ENCODE data around the gene RNF17.

Gene RNF17

GRCh38 chr13:24763596-24764275 lies at the start of gene RNF17:
Gene RNF17 (plus strand): TSS chr13:24764169. CDS start chr13:24764204, 35 bp downstream.
- no peak for DNase-seq (ENCODE audit: low read depth)
- no peaks in the 10 kb centered on the region for H3K36me3 ChIP-seq (ENCODE audit: control insufficient read depth, insufficient read depth, low read length, severe bottlenecking)
- H3K4me3 ChIP-seq (ENCODE audit: low read length), result no peak within 1 kb of the TSS
- H3K9me3 ChIP-seq (ENCODE audit: control insufficient read depth, low read length), result no peaks in the 10 kb centered on the region
- no peaks in the 10 kb centered on the region for H3K4me1 ChIP-seq (ENCODE audit: control insufficient read depth, insufficient read depth, low read length)
- H3K27me3 ChIP-seq (replicated peaks; ENCODE audit: control insufficient read depth, insufficient read depth, low read length), result no peaks in the 10 kb centered on the region
- no peak within 1 kb of the TSS for H3K9ac ChIP-seq (ENCODE audit: low read length)

- Histone ChIP-seq H3K4me1 (ENCODE audit: control insufficient read depth, insufficient read depth, low read length) (peaks cover 10% of the 10 kb centered on the region), H3K9ac (ENCODE audit: low read length) (no peak overlapping the region), H3K4me3 (ENCODE audit: low read length) (no peak overlapping the region), H3K36me3 (ENCODE audit: control insufficient read depth, insufficient read depth, low read length, severe bottlenecking) (no peaks in the 10 kb centered on the region), H3K27me3 (replicated peaks; ENCODE audit: control insufficient read depth, insufficient read depth, low read length) (peaks cover 31% of the 10 kb centered on the region), H3K9me3 (ENCODE audit: control insufficient read depth, low read length) (no peaks in the 10 kb centered on the region)
- DNase-seq (ENCODE audit: low read depth), result no peak
Measured at GRCh38 chr13:24716011-24716410, 48.0 kb upstream of the RNF17 start.

- H3K27me3 ChIP-seq (replicated peaks; ENCODE audit: control insufficient read depth, insufficient read depth, low read length), result peaks cover 28% of the 10 kb centered on the region
- H3K9me3 ChIP-seq (ENCODE audit: control insufficient read depth, low read length), result no peaks in the 10 kb centered on the region
- H3K4me3 ChIP-seq (ENCODE audit: low read length), result no peak overlapping the region
- peaks cover 10% of the 10 kb centered on the region for H3K4me1 ChIP-seq (ENCODE audit: control insufficient read depth, insufficient read depth, low read length)
- no peaks in the 10 kb centered on the region for H3K36me3 ChIP-seq (ENCODE audit: control insufficient read depth, insufficient read depth, low read length, severe bottlenecking)
- no peak overlapping the region for H3K9ac ChIP-seq (ENCODE audit: low read length)
- DNase-seq (ENCODE audit: low read depth), result no peak
Measured at GRCh38 chr13:24716446-24716845, 47.5 kb upstream of the RNF17 start.

- Histone ChIP-seq H3K9ac (ENCODE audit: low read length) (no peak overlapping the region), H3K4me3 (ENCODE audit: low read length) (no peak overlapping the region), H3K27me3 (replicated peaks; ENCODE audit: control insufficient read depth, insufficient read depth, low read length) (peaks cover 30% of the 10 kb centered on the region), H3K36me3 (ENCODE audit: control insufficient read depth, insufficient read depth, low read length, severe bottlenecking) (no peaks in the 10 kb centered on the region), H3K9me3 (ENCODE audit: control insufficient read depth, low read length) (no peaks in the 10 kb centered on the region), H3K4me1 (ENCODE audit: control insufficient read depth, insufficient read depth, low read length) (peaks cover 10% of the 10 kb centered on the region)
- no peak for DNase-seq (ENCODE audit: low read depth)
Measured at GRCh38 chr13:24717217-24717616, 46.8 kb upstream of the RNF17 start.

- H3K4me1 ChIP-seq (ENCODE audit: control insufficient read depth, insufficient read depth, low read length), result peaks cover under 1% of the 10 kb centered on the region
- peaks cover 34% of the 10 kb centered on the region for H3K27me3 ChIP-seq (replicated peaks; ENCODE audit: control insufficient read depth, insufficient read depth, low read length)
- H3K4me3 ChIP-seq (ENCODE audit: low read length), result no peak overlapping the region
- DNase-seq (ENCODE audit: low read depth), result no peak
- no peaks in the 10 kb centered on the region for H3K9me3 ChIP-seq (ENCODE audit: control insufficient read depth, low read length)
- no peaks in the 10 kb centered on the region for H3K36me3 ChIP-seq (ENCODE audit: control insufficient read depth, insufficient read depth, low read length, severe bottlenecking)
- no peak overlapping the region for H3K9ac ChIP-seq (ENCODE audit: low read length)
Measured at GRCh38 chr13:24718192-24718965, 45.6 kb upstream of the RNF17 start.

- DNase-seq (ENCODE audit: low read depth), result no peak
Measured at GRCh38 chr13:24719139-24719538, 44.8 kb upstream of the RNF17 start.

GRCh38 chr13:24723206-24723605 lies 40.8 kb upstream of the RNF17 start:
- peaks cover 54% of the 10 kb centered on the region for H3K27me3 ChIP-seq (replicated peaks; ENCODE audit: control insufficient read depth, insufficient read depth, low read length)
- DNase-seq (ENCODE audit: low read depth), result no peak
- no peaks in the 10 kb centered on the region for H3K9me3 ChIP-seq (ENCODE audit: control insufficient read depth, low read length)
- no peaks in the 10 kb centered on the region for H3K4me1 ChIP-seq (ENCODE audit: control insufficient read depth, insufficient read depth, low read length)
- no peaks in the 10 kb centered on the region for H3K36me3 ChIP-seq (ENCODE audit: control insufficient read depth, insufficient read depth, low read length, severe bottlenecking)
- no peak overlapping the region for H3K4me3 ChIP-seq (ENCODE audit: low read length)
- no peak overlapping the region for H3K9ac ChIP-seq (ENCODE audit: low read length)

More at GRCh38 chr13:24719139-24719538, 44.8 kb upstream of the RNF17 start:
- H3K9ac ChIP-seq (ENCODE audit: low read length), result no peak overlapping the region
- no peaks in the 10 kb centered on the region for H3K4me1 ChIP-seq (ENCODE audit: control insufficient read depth, insufficient read depth, low read length)
- no peaks in the 10 kb centered on the region for H3K36me3 ChIP-seq (ENCODE audit: control insufficient read depth, insufficient read depth, low read length, severe bottlenecking)
- no peaks in the 10 kb centered on the region for H3K9me3 ChIP-seq (ENCODE audit: control insufficient read depth, low read length)
- peaks cover 42% of the 10 kb centered on the region for H3K27me3 ChIP-seq (replicated peaks; ENCODE audit: control insufficient read depth, insufficient read depth, low read length)
- H3K4me3 ChIP-seq (ENCODE audit: low read length), result no peak overlapping the region

- Histone ChIP-seq H3K4me3 (ENCODE audit: low read length) (no peak overlapping the region), H3K9me3 (ENCODE audit: control insufficient read depth, low read length) (no peaks in the 10 kb centered on the region), H3K27me3 (replicated peaks; ENCODE audit: control insufficient read depth, insufficient read depth, low read length) (peaks cover 51% of the 10 kb centered on the region), H3K4me1 (ENCODE audit: control insufficient read depth, insufficient read depth, low read length) (no peaks in the 10 kb centered on the region), H3K36me3 (ENCODE audit: control insufficient read depth, insufficient read depth, low read length, severe bottlenecking) (no peaks in the 10 kb centered on the region), H3K9ac (ENCODE audit: low read length) (no peak overlapping the region)
- DNase-seq (ENCODE audit: low read depth), result no peak
Measured at GRCh38 chr13:24724714-24725113, 39.3 kb upstream of the RNF17 start.

- Histone ChIP-seq H3K4me3 (ENCODE audit: low read length) (no peak overlapping the region), H3K36me3 (ENCODE audit: control insufficient read depth, insufficient read depth, low read length, severe bottlenecking) (no peaks in the 10 kb centered on the region), H3K27me3 (replicated peaks; ENCODE audit: control insufficient read depth, insufficient read depth, low read length) (peaks cover 44% of the 10 kb centered on the region), H3K9ac (ENCODE audit: low read length) (no peak overlapping the region), H3K4me1 (ENCODE audit: control insufficient read depth, insufficient read depth, low read length) (no peaks in the 10 kb centered on the region), H3K9me3 (ENCODE audit: control insufficient read depth, low read length) (no peaks in the 10 kb centered on the region)
- no peak for DNase-seq (ENCODE audit: low read depth)
Measured at GRCh38 chr13:24725379-24725778, 38.6 kb upstream of the RNF17 start.

GRCh38 chr13:24727731-24728601 lies 36.0 kb upstream of the RNF17 start:
- Histone ChIP-seq H3K27me3 (replicated peaks; ENCODE audit: control insufficient read depth, insufficient read depth, low read length) (peaks cover 35% of the 10 kb centered on the region), H3K4me1 (ENCODE audit: control insufficient read depth, insufficient read depth, low read length) (no peaks in the 10 kb centered on the region), H3K4me3 (ENCODE audit: low read length) (no peak overlapping the region), H3K9me3 (ENCODE audit: control insufficient read depth, low read length) (peaks cover 6% of the 10 kb centered on the region), H3K36me3 (ENCODE audit: control insufficient read depth, insufficient read depth, low read length, severe bottlenecking) (no peaks in the 10 kb centered on the region), H3K9ac (ENCODE audit: low read length) (no peak overlapping the region)
- peak; percentile 94 for DNase-seq (ENCODE audit: low read depth)

Data from adipocyte (in vitro differentiated cells).